NCI-H2029 (cell line): ENCODE data around the gene NID2.
A peak's percentile ranks its signal among the peaks of the same experiment; 100 is the strongest.

Source experiments
- DNase-seq: peaks from one replicate; lab custom pipeline; 2025; lab: John Stamatoyannopoulos, UW

The NID2 gene

GRCh38 chr14:52052288-52052943 is 16.4 kb downstream of the NID2 start:
- no peak for DNase-seq

GRCh38 chr14:52051871-52052270 is 17.0 kb downstream of the NID2 start:
- no peak for DNase-seq

GRCh38 chr14:52051251-52051650 is 17.6 kb downstream of the NID2 start:
- no peak for DNase-seq

- DNase-seq, result no peak
Measured at GRCh38 chr14:52049721-52050588, 18.9 kb downstream of the NID2 start.

- no peak for DNase-seq
Measured at GRCh38 chr14:52049271-52049670, 19.6 kb downstream of the NID2 start.

GRCh38 chr14:52048641-52049204 is 20.1 kb downstream of the NID2 start:
- DNase-seq, result no peak

- DNase-seq, result no peak
Measured at GRCh38 chr14:52048116-52048515, 20.7 kb downstream of the NID2 start.

- DNase-seq, result no peak
Measured at GRCh38 chr14:52046376-52046917, 22.4 kb downstream of the NID2 start.

- DNase-seq, result no peak
Measured at GRCh38 chr14:52044791-52045522, 23.9 kb downstream of the NID2 start.

GRCh38 chr14:52043690-52044089 is 25.2 kb downstream of the NID2 start:
- peak; percentile 30 for DNase-seq

- no peak for DNase-seq
Measured at GRCh38 chr14:52042371-52043289, 26.2 kb downstream of the NID2 start.

GRCh38 chr14:52040598-52040997 is 28.3 kb downstream of the NID2 start:
- no peak for DNase-seq

- DNase-seq, result no peak
Measured at GRCh38 chr14:52039124-52039815, 29.6 kb downstream of the NID2 start.

GRCh38 chr14:52033101-52033642 is 35.7 kb downstream of the NID2 start:
- DNase-seq, result no peak

GRCh38 chr14:52032204-52032801 is 36.6 kb downstream of the NID2 start:
- DNase-seq, result no peak

GRCh38 chr14:52031781-52032180 is 37.1 kb downstream of the NID2 start:
- no peak for DNase-seq

GRCh38 chr14:52029881-52030280 is 39.0 kb downstream of the NID2 start:
- no peak for DNase-seq

- no peak for DNase-seq
Measured at GRCh38 chr14:52026901-52027300, 42.0 kb downstream of the NID2 start.

GRCh38 chr14:52026017-52026660 is 42.7 kb downstream of the NID2 start:
- no peak for DNase-seq
